Measurements from ENCODE around the gene CCDC71. TPM values are rescaled to one million over a fixed set of nuclear protein-coding genes. Genes with fewer than 3 reads are reported as not detected.

CCDC71 gene
- total and polyA plus RNA-seq, 2 of the 13 experiments (the other 11 are each of a cell fraction or from before 2014, with no cell fraction given): 9.7 to 14.3 TPM

- Histone ChIP-seq H3K27ac (ENCODE audit: extremely low read length, insufficient read depth, low read length) (no peak overlapping the region), H3K36me3 (replicated peaks in 1 of 2; ENCODE audit: control insufficient read depth in 1 of 2, insufficient read depth in 2 of 2, low read length in 2 of 2) (no peaks in the 10 kb centered on the region), H3K4me1 (ENCODE audit: insufficient read depth, low read length) (peaks cover 10% of the 10 kb centered on the region), H3K9ac (ENCODE audit: insufficient read depth, low read depth, low read length) (no peak overlapping the region), H3K27me3 (ENCODE audit: control insufficient read depth in 1 of 2, insufficient read depth in 2 of 2, low read length in 2 of 2) (peaks cover 0 to 7% of the 10 kb centered on the region in 2 experiments; a peak in 2 of 5 replicates), H3K4me2 (ENCODE audit: low read depth, low read length) (no peak overlapping the region), H4K20me1 (ENCODE audit: insufficient read depth, low read length) (no peaks in the 10 kb centered on the region), H3K4me3 (replicated peaks in 1 of 3; ENCODE audit: insufficient read depth in 1 of 3, low read depth in 2 of 3, low read length in 3 of 3) (no peak overlapping the region), H3K79me2 (ENCODE audit: insufficient read depth, low read length) (no peaks in the 10 kb centered on the region), H3K9me3 (ENCODE audit: low read length) (peaks cover 7% of the 10 kb centered on the region), H2AFZ (ENCODE audit: low read length) (no peak overlapping the region)
- FAIRE-seq: no peak
- no TSS peak for BruUV-seq (replicated peaks)
- ATAC-seq: no peak
- 60% methylated on average over 2 of the region's 15 CpGs for WGBS (ENCODE audit: low lambda C conversion rate)
- intact Hi-C loops (cut with micrococcal nuclease; ENCODE audit: unreplicated experiment): no loop called here
- no peak for DNase-seq (ENCODE audit: low spot score)
- CTCF ChIA-PET (ENCODE audit: low intra/inter-chr PET ratio, low total read pairs): no interaction called here
- in situ Hi-C loops (cut with HindIII; ENCODE audit: extremely low pct_ligation_motif_present, low pct_unique_long_range_greater_than_20kb): no loop called here
- TF ChIP-seq SRSF4 (IDR thresholded peaks at IDR 0.05; ENCODE audit: low read depth, low read length, poor library complexity, severe bottlenecking) (no peak), ZNF850 (CRISPR knock-in tag; conservative IDR thresholded peaks at IDR 0.05) (peak; percentile 97)
- POLR2A ChIA-PET: no interaction called here
Measured at GRCh38 chr3:49213541-49213943, 47.4 kb upstream of the CCDC71 start.

GRCh38 chr3:49199900-49200281, 33.8 kb upstream of the CCDC71 start:
- FAIRE-seq (no peak), ATAC-seq (no peak), DNase-seq (ENCODE audit: low spot score) (no peak)
- H2AFZ ChIP-seq (ENCODE audit: low read length): no peak overlapping the region
- no peak overlapping the region for H3K27ac ChIP-seq (ENCODE audit: extremely low read length, insufficient read depth, low read length)
- no peak for TF ChIP-seq ZNF354B (CRISPR knock-in tag; IDR thresholded peaks at IDR 0.05)
- TF ChIP-seq NKX3-1 (CRISPR knock-in tag; IDR thresholded peaks at IDR 0.05): no peak
- no peak for TF ChIP-seq MYC (CRISPR knock-in tag; IDR thresholded peaks at IDR 0.05; ENCODE audit: borderline replicate concordance)
- TF ChIP-seq CHD4 (IDR thresholded peaks at IDR 0.05; ENCODE audit: borderline replicate concordance, low read length): no peak
- TF ChIP-seq NFYB (CRISPR knock-in tag; IDR thresholded peaks at IDR 0.05): no peak
- no peak for TF ChIP-seq ZKSCAN5 (CRISPR knock-in tag; IDR thresholded peaks at IDR 0.05)
- no peak for TF ChIP-seq ELF1 (CRISPR knock-in tag; IDR thresholded peaks at IDR 0.05)
- TF ChIP-seq ZNF317 (CRISPR knock-in tag; IDR thresholded peaks at IDR 0.05): no peak
- TF ChIP-seq NAIF1 (CRISPR knock-in tag; IDR thresholded peaks at IDR 0.05; ENCODE audit: borderline replicate concordance): no peak
- no peak for TF ChIP-seq ZNF720 (CRISPR knock-in tag; IDR thresholded peaks at IDR 0.05)
- TF ChIP-seq ZNF609 (CRISPR knock-in tag; IDR thresholded peaks at IDR 0.05; ENCODE audit: borderline replicate concordance): no peak
- TF ChIP-seq THYN1 (CRISPR knock-in tag; IDR thresholded peaks at IDR 0.05; ENCODE audit: borderline replicate concordance, low read depth): no peak
- no peak for TF ChIP-seq ZFYVE20 (CRISPR knock-in tag; IDR thresholded peaks at IDR 0.05; ENCODE audit: borderline replicate concordance, low read depth)
- ChIA-PET CTCF (ENCODE audit: low intra/inter-chr PET ratio, low total read pairs) (no interaction called here), POLR2A (no interaction called here)
- no peaks in the 10 kb centered on the region for H3K9me3 ChIP-seq (ENCODE audit: low read length)
- intact Hi-C loops (cut with micrococcal nuclease; ENCODE audit: unreplicated experiment): no loop called here
- no peak overlapping the region for H3K4me2 ChIP-seq (ENCODE audit: low read depth, low read length)
- no peaks in the 10 kb centered on the region for H3K79me2 ChIP-seq (ENCODE audit: insufficient read depth, low read length)
- H3K36me3 ChIP-seq (replicated peaks in 1 of 2; ENCODE audit: control insufficient read depth in 1 of 2, insufficient read depth in 2 of 2, low read length in 2 of 2): no peaks in the 10 kb centered on the region
- no peak overlapping the region for H3K4me3 ChIP-seq (replicated peaks in 1 of 3; ENCODE audit: insufficient read depth in 1 of 3, low read depth in 2 of 3, low read length in 3 of 3)
- peaks cover 11% of the 10 kb centered on the region for H3K4me1 ChIP-seq (ENCODE audit: insufficient read depth, low read length)
- peaks cover 0 to 5% of the 10 kb centered on the region in 2 experiments; a peak in 1 of 5 replicates for H3K27me3 ChIP-seq (ENCODE audit: control insufficient read depth in 1 of 2, insufficient read depth in 2 of 2, low read length in 2 of 2)
- no peak overlapping the region for H3K9ac ChIP-seq (ENCODE audit: insufficient read depth, low read depth, low read length)
- no peaks in the 10 kb centered on the region for H4K20me1 ChIP-seq (ENCODE audit: insufficient read depth, low read length)
- in situ Hi-C loops (cut with HindIII; ENCODE audit: extremely low pct_ligation_motif_present, low pct_unique_long_range_greater_than_20kb): no loop called here
- WGBS (ENCODE audit: low lambda C conversion rate): 75% methylated on average over 15 of the region's 15 CpGs
- no TSS peak for BruUV-seq (replicated peaks)

Data from HepG2 (cell line).